ENCODE results near the gene IMMP2L.
"Not testable (repeated sequence)": the region's sequence is repeated elsewhere in the genome, so short reads cannot be mapped to it uniquely, and the experiment has no call there.

IMMP2L gene

GRCh38 chr7:110987127-110987693 lies 575.1 kb downstream of the IMMP2L start:
- DNase-seq (ENCODE audit: low spot score) = no peak

- DNase-seq (ENCODE audit: low spot score) = no peak
Measured at GRCh38 chr7:110983822-110984456, 578.4 kb downstream of the IMMP2L start.

- DNase-seq (ENCODE audit: low spot score) = no peak
Measured at GRCh38 chr7:110977127-110977737, 585.1 kb downstream of the IMMP2L start.

GRCh38 chr7:110975486-110975885 lies 586.8 kb downstream of the IMMP2L start:
- DNase-seq (ENCODE audit: low spot score) = no peak

- DNase-seq (ENCODE audit: low spot score) = no peak
Measured at GRCh38 chr7:110974441-110974840, 587.9 kb downstream of the IMMP2L start.

- DNase-seq (ENCODE audit: low spot score) = no peak
Measured at GRCh38 chr7:110973196-110973990, 588.9 kb downstream of the IMMP2L start.

GRCh38 chr7:110964775-110965174 lies 597.5 kb downstream of the IMMP2L start:
- no peak for DNase-seq (ENCODE audit: low spot score)

GRCh38 chr7:110962826-110963225 lies 599.5 kb downstream of the IMMP2L start:
- DNase-seq (ENCODE audit: low spot score) = no peak

GRCh38 chr7:110962374-110962773 lies 599.9 kb downstream of the IMMP2L start:
- no peak for DNase-seq (ENCODE audit: low spot score)

- DNase-seq (ENCODE audit: low spot score) = no peak
Measured at GRCh38 chr7:110960811-110961210, 601.5 kb downstream of the IMMP2L start.

GRCh38 chr7:110948280-110948679 lies 614.0 kb downstream of the IMMP2L start:
- no peak for DNase-seq (ENCODE audit: low spot score)

GRCh38 chr7:110947408-110947807 lies 614.9 kb downstream of the IMMP2L start:
- no peak for DNase-seq (ENCODE audit: low spot score)

- no peak for DNase-seq (ENCODE audit: low spot score)
Measured at GRCh38 chr7:110944966-110945644, 617.2 kb downstream of the IMMP2L start.

- no peak for DNase-seq (ENCODE audit: low spot score)
Measured at GRCh38 chr7:110944448-110944847, 617.8 kb downstream of the IMMP2L start.

- DNase-seq (ENCODE audit: low spot score) = no peak
Measured at GRCh38 chr7:110943701-110944345, 618.5 kb downstream of the IMMP2L start.

- DNase-seq (ENCODE audit: low spot score) = no peak
Measured at GRCh38 chr7:110941385-110941784, 620.9 kb downstream of the IMMP2L start.

- no peak for DNase-seq (ENCODE audit: low spot score)
Measured at GRCh38 chr7:110940756-110941155, 621.5 kb downstream of the IMMP2L start.

GRCh38 chr7:110938165-110938564 lies 624.1 kb downstream of the IMMP2L start:
- DNase-seq (ENCODE audit: low spot score) = no peak

GRCh38 chr7:110936665-110937064 lies 625.6 kb downstream of the IMMP2L start:
- not testable (repeated sequence) for DNase-seq (ENCODE audit: low spot score)

- no peak for DNase-seq (ENCODE audit: low spot score)
Measured at GRCh38 chr7:110929480-110930249, 632.6 kb downstream of the IMMP2L start.

GRCh38 chr7:110922906-110923305 lies 639.4 kb downstream of the IMMP2L start:
- DNase-seq (ENCODE audit: low spot score) = peak; percentile 50

Data from COLO829 (cell line).